Stimulated activated CD4-positive, alpha-beta T cell treated with anti-CD3 and anti-CD28 coated beads, Interleukin-12 subunit alpha, Interleukin-12 subunit beta, amount 100 ng/mL, for 24 hours (primary cell): ENCODE results near the gene UBE2L3.
"Not testable (repeated sequence)": the region's sequence is repeated elsewhere in the genome, so short reads cannot be mapped to it uniquely, and the experiment has no call there.

Experiments used
- DNase-seq, 2 experiments: peaks; one replicate each; pipeline ENCODE4 v3.0.0-alpha.2; 2020; ENCODE audit warnings: low read depth in 2 of 2

UBE2L3 gene

GRCh38 chr22:21571679-21572078 lies 4.2 kb downstream of the UBE2L3 start:
- no peak for DNase-seq

DNA sequence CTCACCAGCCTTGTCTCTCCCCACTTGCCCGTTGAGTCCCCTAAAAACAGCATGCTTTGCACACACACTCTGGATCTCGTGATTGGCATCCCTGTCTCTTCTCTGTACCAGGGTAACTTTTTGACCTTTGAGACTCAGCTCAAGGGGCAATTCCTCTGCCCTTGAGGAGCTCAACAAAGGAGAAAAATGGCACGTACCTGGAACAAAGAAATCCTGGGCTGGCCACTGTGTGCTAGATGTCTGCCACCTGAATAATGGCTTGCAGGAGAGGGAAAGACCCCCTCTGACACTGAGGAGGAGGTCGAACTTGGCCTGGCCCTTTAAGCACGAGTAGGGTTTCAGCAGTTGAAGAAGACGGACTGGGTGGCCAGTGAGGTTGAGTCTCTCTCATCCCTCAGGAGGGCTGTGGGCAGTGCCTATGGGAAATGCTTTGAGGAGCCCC lies 5.8 kb downstream of the UBE2L3 start:
- DNase-seq = no peak

DNA sequence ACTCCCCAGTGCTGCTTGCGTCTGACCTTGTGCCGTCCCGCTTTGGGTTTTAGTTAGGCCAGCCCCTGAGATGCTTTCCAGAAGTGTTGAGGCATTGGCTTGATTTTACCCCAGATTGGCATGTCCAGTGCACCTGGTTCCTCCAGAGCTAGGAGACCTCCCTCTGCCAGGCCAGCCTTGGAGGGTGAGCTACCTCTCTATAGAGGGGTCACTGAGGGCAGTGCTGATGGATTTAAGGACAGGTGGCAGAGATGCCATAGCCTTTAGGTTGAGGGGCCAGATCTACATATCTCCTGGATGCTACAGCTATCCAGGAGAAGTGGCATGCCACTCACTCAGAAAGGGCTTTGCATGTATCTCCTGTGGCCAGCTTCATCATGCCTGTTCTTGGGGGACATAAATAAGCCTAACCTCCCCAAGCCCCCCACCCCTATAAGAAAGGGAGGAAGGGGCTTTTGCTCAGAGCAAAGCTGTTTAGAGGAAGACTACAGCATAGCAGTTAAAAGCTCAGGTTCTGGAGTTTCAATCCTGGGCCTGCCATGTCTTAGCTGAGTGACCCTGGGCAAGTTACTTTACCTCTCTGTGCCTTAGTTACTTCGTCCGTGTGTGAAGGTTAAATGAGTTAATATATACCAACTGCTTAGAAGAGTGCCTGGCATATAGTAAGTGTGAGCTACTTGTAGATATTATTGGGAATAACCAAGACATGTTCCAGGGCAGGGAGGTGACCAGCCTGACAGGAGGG lies 6.4 kb downstream of the UBE2L3 start:
- no peak for DNase-seq

DNA sequence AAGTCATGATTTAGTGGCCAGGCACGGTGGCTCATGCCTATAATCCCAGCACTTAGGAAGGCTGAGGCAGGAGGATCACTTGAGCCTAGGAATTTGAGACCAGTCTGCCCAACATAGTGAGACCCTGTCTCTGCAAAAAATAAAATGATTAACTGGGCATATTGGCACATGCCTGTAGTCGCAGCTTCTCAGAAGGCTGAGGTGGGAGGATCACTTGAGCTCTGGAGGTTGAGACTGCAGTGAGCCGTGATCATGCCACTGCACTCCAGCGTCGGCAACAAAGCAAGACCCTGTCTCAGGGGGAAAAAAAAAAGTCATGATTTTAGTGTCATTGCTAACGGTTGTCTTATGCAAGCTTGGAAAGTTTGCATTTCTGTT lies 11.9 kb downstream of the UBE2L3 start:
- DNase-seq = no peak

- not testable (repeated sequence) for DNase-seq
Measured at GRCh38 chr22:21580623-21581007, 13.1 kb downstream of the UBE2L3 start.

DNA sequence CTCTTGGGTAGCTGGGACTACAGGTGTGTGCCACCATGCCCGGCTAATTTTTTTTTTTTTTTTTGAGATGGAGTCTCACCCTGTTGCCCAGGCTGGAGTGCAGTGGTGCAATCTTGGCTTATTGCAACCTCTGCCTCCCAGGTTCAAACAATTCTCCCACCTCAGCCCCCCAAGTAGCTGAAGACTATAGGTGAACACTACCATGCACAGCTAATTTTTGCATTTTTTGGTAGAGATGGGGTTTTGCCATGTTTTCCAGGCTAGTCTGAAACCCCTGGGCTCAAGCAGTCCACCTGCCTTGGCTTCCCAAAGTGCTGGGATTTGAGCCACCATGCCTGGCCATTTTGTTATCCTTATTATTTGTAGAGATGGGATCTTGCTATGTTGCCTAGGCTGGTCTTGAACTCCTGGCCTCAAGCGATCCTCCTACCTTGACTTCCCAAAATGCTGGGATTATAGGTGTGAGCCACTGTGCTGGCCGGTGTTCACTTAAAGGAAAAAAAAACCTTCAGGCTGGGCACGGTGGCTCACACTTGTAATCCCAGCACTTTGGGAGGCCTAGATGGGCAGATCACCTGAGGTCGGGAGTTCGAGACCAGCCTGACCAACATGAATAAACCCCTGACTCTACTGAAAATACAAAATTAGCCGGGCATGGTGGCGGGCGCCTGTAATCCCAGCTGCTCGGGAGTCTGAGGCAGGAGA lies 13.6 kb downstream of the UBE2L3 start:
- not testable (repeated sequence) for DNase-seq

DNA sequence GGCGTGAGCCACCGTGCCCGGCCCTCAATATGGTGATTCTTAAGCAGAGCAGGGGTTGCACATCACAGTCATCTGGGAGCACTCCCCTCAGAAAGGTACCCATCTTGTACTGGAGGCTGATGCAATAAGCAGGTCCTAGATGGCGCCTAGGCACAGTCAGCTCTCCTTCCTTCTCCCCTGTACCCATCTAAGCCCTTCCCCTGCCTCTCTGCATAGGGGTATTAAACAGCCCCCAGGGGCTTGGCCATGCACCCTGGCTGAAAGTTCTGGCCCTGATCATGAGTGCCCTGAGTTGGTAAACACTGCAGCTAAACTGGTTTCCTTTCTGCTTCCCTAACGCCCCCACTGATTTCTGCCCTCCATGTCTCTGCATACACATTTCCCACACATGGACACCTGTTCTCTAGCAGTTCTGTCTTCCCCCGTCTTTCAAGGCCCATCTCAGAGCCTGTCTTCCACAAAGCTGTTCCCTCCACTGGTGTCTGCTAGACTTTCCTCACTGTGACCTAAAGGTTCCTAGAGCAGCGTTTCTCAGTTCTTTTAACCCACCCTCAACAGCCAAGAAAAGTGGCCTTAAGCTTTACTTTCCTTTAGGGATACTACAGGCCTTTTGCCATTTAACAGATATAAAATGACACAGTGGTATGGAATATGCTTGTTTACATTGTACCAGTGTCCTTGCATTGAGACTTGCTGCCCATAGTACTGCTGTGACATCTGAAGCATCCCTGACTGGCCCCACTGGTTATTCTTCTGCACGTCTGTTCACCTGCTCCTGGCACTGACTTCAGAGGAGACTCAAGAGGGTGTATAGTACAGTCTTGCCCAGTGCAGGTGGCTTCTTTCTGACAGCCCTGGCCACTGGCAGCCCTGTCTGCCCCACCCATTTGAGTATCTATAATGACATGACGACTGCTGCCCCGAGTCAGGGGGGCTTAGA lies 15.6 kb downstream of the UBE2L3 start:
- DNase-seq = no peak

DNA sequence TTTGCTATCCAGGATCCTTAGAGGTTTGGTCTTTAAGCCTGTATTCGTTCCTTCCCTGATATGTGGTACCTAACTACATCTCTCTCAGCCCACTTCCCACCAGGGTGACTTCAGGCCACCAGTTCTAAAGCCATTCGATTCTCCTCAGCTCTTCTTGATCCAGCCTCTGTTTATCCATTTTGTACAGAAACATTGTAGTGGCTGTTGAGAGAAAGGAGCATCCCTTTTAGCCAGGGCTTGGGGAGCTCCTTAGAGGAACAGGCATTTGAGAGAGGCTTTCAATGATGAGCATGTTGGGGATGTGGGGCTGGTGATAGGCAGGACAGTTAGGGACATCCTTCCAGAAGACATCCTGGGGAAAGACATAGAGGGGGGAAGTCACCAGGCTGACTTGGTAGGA lies 17.9 kb downstream of the UBE2L3 start:
- no peak for DNase-seq

- DNase-seq = peak; percentile 22 to 32
Measured at GRCh38 chr22:21587803-21588611, 20.5 kb downstream of the UBE2L3 start.

- no peak for DNase-seq
Measured at GRCh38 chr22:21589396-21589795, 21.9 kb downstream of the UBE2L3 start.

GRCh38 chr22:21590809-21591641 lies 23.5 kb downstream of the UBE2L3 start:
- DNase-seq = no peak

- no peak for DNase-seq
Measured at GRCh38 chr22:21591695-21592094, 24.2 kb downstream of the UBE2L3 start.

GRCh38 chr22:21592422-21592821 lies 24.9 kb downstream of the UBE2L3 start:
- no peak for DNase-seq

DNA sequence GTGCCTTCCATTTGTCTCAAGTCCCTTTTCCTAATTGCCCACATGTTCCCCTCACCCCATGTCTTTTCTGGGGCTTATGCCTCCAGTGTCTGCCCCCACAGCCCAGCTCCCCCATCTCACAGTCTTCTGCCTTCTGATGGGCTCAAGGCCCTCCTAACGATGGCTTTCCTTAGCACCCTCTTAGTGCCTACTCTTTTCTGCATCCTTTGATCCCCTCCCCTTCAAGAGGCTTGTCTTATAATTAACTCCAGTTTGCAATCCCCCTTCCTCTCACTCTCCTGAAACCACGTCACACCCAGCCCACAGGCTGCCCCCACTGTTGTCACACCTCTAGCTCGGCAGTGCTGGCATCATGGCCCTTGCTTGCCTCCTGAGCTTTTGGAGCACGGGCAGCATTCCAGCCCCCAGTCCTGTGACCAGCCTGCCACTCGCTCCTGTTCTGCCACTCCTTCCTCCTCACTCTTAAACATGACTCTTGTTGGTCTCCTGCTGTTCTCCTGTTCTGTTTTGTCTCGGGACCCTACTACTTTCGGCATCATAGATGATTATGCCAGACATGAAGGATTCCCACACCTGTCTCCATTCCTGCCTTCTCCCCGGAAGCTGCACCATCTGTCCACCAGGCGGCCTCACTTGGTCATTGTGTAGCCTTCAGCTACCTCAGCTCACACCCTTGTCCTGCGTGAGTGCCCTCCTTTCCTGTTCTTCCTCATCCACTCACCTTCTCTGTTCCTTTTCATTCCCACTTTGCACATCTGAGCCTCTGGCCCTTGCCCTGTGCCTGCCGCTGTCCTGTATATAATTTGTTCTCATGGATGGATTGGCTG lies 26.1 kb downstream of the UBE2L3 start:
- DNase-seq = no peak

- no peak for DNase-seq
Measured at GRCh38 chr22:21594865-21595452, 27.4 kb downstream of the UBE2L3 start.

DNA sequence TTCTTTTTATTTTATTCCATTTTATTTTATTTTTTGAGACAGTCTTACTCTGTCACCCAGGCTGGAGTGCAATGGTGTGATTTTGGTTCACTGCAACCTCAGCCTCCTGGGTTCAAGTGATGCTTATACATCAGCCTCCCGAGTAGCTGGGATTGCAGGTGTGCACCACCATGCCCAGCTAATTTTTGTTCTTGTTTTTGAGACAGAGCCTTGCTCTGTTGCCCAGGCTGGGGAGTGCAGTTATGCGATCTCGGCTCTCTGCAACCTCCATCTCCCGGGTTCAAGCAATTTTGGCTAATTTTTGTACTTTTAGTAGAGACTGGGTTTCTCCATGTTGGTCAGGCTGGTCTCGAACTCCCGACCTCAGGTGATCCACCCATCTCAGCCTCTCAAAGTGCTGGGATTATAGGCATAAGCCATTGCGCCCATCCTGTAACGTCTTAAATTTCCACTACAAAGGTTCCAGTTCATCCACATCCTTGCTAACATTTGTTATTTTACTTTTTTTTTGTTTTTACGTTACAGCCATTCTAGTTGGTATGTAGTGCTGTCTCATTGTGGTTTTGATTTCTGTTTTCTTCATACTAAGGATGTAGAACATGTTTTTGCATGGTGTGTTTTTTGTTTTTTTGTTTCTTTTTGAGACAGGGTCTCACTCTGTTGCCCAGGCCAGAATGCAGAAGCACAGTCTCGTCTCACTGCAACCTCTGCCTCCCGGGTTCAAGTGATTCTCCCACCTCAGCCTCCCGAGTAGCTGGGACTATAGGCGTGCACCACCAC lies 29.0 kb downstream of the UBE2L3 start:
- not testable (repeated sequence) for DNase-seq

DNA sequence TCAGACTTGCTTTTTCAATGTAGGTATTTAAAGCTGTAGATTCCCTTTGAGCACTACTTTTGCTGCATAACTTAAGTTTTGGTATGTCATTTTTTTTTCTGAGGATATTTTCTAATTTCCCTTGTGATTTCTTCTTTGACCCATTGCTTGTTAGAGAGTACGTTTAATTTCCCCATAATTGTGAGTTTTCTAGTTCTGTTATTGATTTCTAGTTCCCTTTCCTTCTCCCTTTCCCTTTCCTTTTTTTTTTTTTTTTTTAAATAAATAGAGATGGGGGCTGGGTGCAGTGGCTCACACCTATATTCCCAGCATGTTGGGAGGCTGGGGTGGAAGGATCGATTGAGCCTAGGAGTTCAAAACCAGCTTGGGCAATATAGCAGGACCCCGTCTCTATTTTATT lies 30.8 kb downstream of the UBE2L3 start:
- DNase-seq = no peak
